Gastrocnemius medialis (tissue), 4 donors: Measurements from ENCODE around the gene TBL1XR1.

Experiments used
- CTCF ChIP-seq, 5 experiments: fragments of 450-650 bp in 3 of 5; fragments of 200-600 bp in 2 of 5; sonication (generic) in 2 of 5; IDR thresholded peaks in 4 of 5; conservative IDR thresholded peaks in 1 of 5; 1 replicate in 4 of 5; 2 replicates in 1 of 5; pipeline ENCODE4 v1.5.1; 2016 to 2019; ENCODE audit warnings: antibody characterized with exemption in 5 of 5, mild to moderate bottlenecking in 3 of 5, moderate library complexity in 3 of 5
- POLR2A ChIP-seq, 2 donors: fragments of 450-650 bp; IDR thresholded peaks; one replicate each; pipeline ENCODE4 v1.6.1; 2017; ENCODE audit warnings: antibody characterized with exemption in 2 of 2, mild to moderate bottlenecking in 2 of 2, moderate library complexity in 2 of 2

GRCh38 chr3:177231242-177231641, 34.0 kb upstream of the TBL1XR1 start:
- TF ChIP-seq CTCF (IDR thresholded peaks at IDR 0.05 in 4 of 5, conservative IDR thresholded peaks at IDR 0.05 in 1 of 5) (no peak), POLR2A (IDR thresholded peaks at IDR 0.05) (no peak)
